Measurements from ENCODE around the gene CCDC6. TPM values are rescaled to one million over a fixed set of nuclear protein-coding genes. Genes with fewer than 3 reads are reported as not detected.

Gene CCDC6
- total RNA-seq, 4 donors from 2014 or later: 30.8 to 66.0 (median 53.4) TPM

GRCh38 chr10:59880971-59881510, 25.3 kb downstream of the CCDC6 start:
- ATAC-seq: no peak
- Histone ChIP-seq H3K27me3 (no peaks in the 10 kb centered on the region), H3K27ac (no peak overlapping the region), H3K36me3 (no peaks in the 10 kb centered on the region), H3K4me3 (no peak overlapping the region), H3K9me3 (no peaks in the 10 kb centered on the region), H3K4me1 (peaks cover 7 to 86% (median 7%) of the 10 kb centered on the region in 3 donors)
- 84 to 92% methylated on average over 2 to 5 of the region's 6 CpGs for WGBS, 2 donors (ENCODE audit: low coverage in 1 of 2)
- TF ChIP-seq EP300 (IDR thresholded peaks at IDR 0.05) (no peak), POLR2AphosphoS5 (IDR thresholded peaks at IDR 0.05) (no peak), POLR2A (IDR thresholded peaks at IDR 0.05) (no peak), CTCF (IDR thresholded peaks at IDR 0.05) (no peak)

- Histone ChIP-seq H3K4me3 (no peak overlapping the region), H3K36me3 (no peaks in the 10 kb centered on the region), H3K27me3 (no peaks in the 10 kb centered on the region), H3K4me1 (peaks cover 3 to 78% (median 4%) of the 10 kb centered on the region in 3 donors), H3K9me3 (no peaks in the 10 kb centered on the region), H3K27ac (no peak overlapping the region)
- TF ChIP-seq EP300 (IDR thresholded peaks at IDR 0.05) (no peak), POLR2AphosphoS5 (IDR thresholded peaks at IDR 0.05) (no peak), POLR2A (IDR thresholded peaks at IDR 0.05) (no peak), CTCF (IDR thresholded peaks at IDR 0.05) (no peak)
- WGBS, 2 donors (ENCODE audit: low coverage in 1 of 2): 70 to 77% methylated on average over 5 to 6 of the region's 6 CpGs
- no peak for ATAC-seq
These were observed 26.2 kb downstream of the CCDC6 start for GRCh38 chr10:59880019-59880717.

- WGBS, 2 donors (ENCODE audit: low coverage in 1 of 2): 70 to 93% methylated on average over 3 to 4 of the region's 4 CpGs
- no peak for TF ChIP-seq CTCF (IDR thresholded peaks at IDR 0.05)
- no peak for TF ChIP-seq POLR2AphosphoS5 (IDR thresholded peaks at IDR 0.05)
- no peak for TF ChIP-seq EP300 (IDR thresholded peaks at IDR 0.05)
- TF ChIP-seq POLR2A (IDR thresholded peaks at IDR 0.05): no peak
- H3K4me1 ChIP-seq: peaks cover 3 to 71% (median 4%) of the 10 kb centered on the region in 3 donors
- no peaks in the 10 kb centered on the region for H3K27me3 ChIP-seq
- no peak for ATAC-seq
- no peaks in the 10 kb centered on the region for H3K36me3 ChIP-seq
- no peak overlapping the region for H3K4me3 ChIP-seq
- no peaks in the 10 kb centered on the region for H3K9me3 ChIP-seq
- H3K27ac ChIP-seq: no peak overlapping the region
These were observed 26.9 kb downstream of the CCDC6 start for GRCh38 chr10:59879363-59879913.

GRCh38 chr10:59878915-59879314, 27.4 kb downstream of the CCDC6 start:
- TF ChIP-seq POLR2AphosphoS5 (IDR thresholded peaks at IDR 0.05): no peak
- no peak for TF ChIP-seq EP300 (IDR thresholded peaks at IDR 0.05)
- no peak for TF ChIP-seq CTCF (IDR thresholded peaks at IDR 0.05)
- no peak for TF ChIP-seq POLR2A (IDR thresholded peaks at IDR 0.05)

More at GRCh38 chr10:59878915-59879314, 27.4 kb downstream of the CCDC6 start:
- no peak for ATAC-seq
- WGBS, 2 donors (ENCODE audit: low coverage in 1 of 2): 93 to 100% methylated on average over 2 of the region's 2 CpGs
- H3K4me3 ChIP-seq: no peak overlapping the region
- H3K36me3 ChIP-seq: no peaks in the 10 kb centered on the region
- H3K27ac ChIP-seq: no peak overlapping the region
- no peaks in the 10 kb centered on the region for H3K9me3 ChIP-seq
- H3K4me1 ChIP-seq: peaks cover 3 to 71% (median 4%) of the 10 kb centered on the region in 3 donors
- no peaks in the 10 kb centered on the region for H3K27me3 ChIP-seq
